PC-9 (cell line): ENCODE measurements around the gene TBC1D22A. TPM values are rescaled to one million over a fixed set of nuclear protein-coding genes. Genes with fewer than 3 reads are reported as not detected.

ENCODE experiments used
- BruUV-seq: library from RNA; stranded (reverse); fragments of 400-500 nt; replicated peaks from 2 replicates; lab custom pipeline; 2021; lab: Mats Ljungman, UMichigan
- CTCF ChIA-PET: fragments of 300-600 bp; sonication (Branson Sonifier 250); formaldehyde crosslinking; loops from one replicate; lab custom pipeline; 2022; ENCODE audit warnings: antibody characterized with exemption; lab: Charles Lee
- POLR2A ChIA-PET: fragments of 300-600 bp; sonication (Branson Sonifier 250); formaldehyde crosslinking; loops from one replicate; lab custom pipeline; 2022; ENCODE audit warnings: antibody characterized with exemption; ENCODE audit not compliant: unreplicated experiment; lab: Charles Lee
- DNase-seq, 2 experiments: peaks; one replicate each; pipeline versions ENCODE4 v3.0.0 to v3.0.0-alpha.2; 2015 to 2022; ENCODE audit warnings: mixed read lengths in 1 of 2
- H2AFZ ChIP-seq: fragments of 200-600 bp; sonication (generic); 2 replicates; pipeline ENCODE4 v1.8.1; 2017; ENCODE audit warnings: antibody characterized with exemption
- H3F3A ChIP-seq: fragments of 200-600 bp; sonication (generic); 2 replicates; pipeline ENCODE4 v1.8.1; 2017; ENCODE audit warnings: antibody characterized with exemption, mild to moderate bottlenecking, low read depth; ENCODE audit not compliant: insufficient read depth
- H3K27ac ChIP-seq: fragments of 200-600 bp; sonication (generic); 2 replicates; pipeline ENCODE4 v1.6.1; 2016; ENCODE audit warnings: mixed run types
- H3K27me3 ChIP-seq: fragments of 200-600 bp; sonication (generic); 2 replicates; pipeline ENCODE4 v1.6.1; 2016; ENCODE audit warnings: low read depth, mixed run types; ENCODE audit not compliant: insufficient read depth
- H3K36me3 ChIP-seq: fragments of 200-600 bp; sonication (generic); 2 replicates; pipeline ENCODE4 v1.6.1; 2016; ENCODE audit warnings: low read depth, mixed run types
- H3K4me1 ChIP-seq: fragments of 200-600 bp; sonication (generic); replicated peaks from 2 replicates; pipeline ENCODE4 v1.6.1; 2016; ENCODE audit warnings: mixed run types; ENCODE audit not compliant: insufficient read depth
- H3K4me2 ChIP-seq: fragments of 200-600 bp; sonication (generic); 2 replicates; pipeline ENCODE4 v1.6.1; 2017; ENCODE audit warnings: mixed run types
- H3K4me3 ChIP-seq: fragments of 200-600 bp; sonication (generic); 2 replicates; pipeline ENCODE4 v1.6.1; 2016; ENCODE audit warnings: mixed run types
- H3K79me2 ChIP-seq: fragments of 200-600 bp; sonication (generic); 2 replicates; pipeline ENCODE4 v1.6.1; 2017; ENCODE audit warnings: low read depth, mixed run types
- H3K9me2 ChIP-seq: fragments of 200-600 bp; sonication (generic); 2 replicates; pipeline ENCODE4 v1.8.1; 2017; ENCODE audit warnings: mild to moderate bottlenecking; ENCODE audit not compliant: insufficient read depth
- H3K9me3 ChIP-seq: fragments of 200-600 bp; sonication (generic); 2 replicates; pipeline ENCODE4 v1.8.1; 2016; ENCODE audit warnings: low read depth; ENCODE audit not compliant: insufficient read depth
- H4K20me1 ChIP-seq: fragments of 200-600 bp; sonication (generic); 2 replicates; pipeline ENCODE4 v1.8.1; 2017; ENCODE audit not compliant: insufficient read depth
- EZH2 ChIP-seq: fragments of 200-600 bp; sonication (generic); IDR thresholded peaks from 2 replicates; pipeline ENCODE4 v1.8.0; 2017; ENCODE audit warnings: antibody characterized with exemption, low read depth
- intact Hi-C: fragments of 100-400 bp; cut with micrococcal nuclease; formaldehyde crosslinking; loops from one replicate; pipeline ENCODE4 v1.10.0; 2022; ENCODE audit not compliant: unreplicated experiment
- total RNA-seq: library from RNA; stranded (reverse); gene quantifications from 2 replicates; pipeline ENCODE4 v1.2.3, GENCODE V29; 2021
- TF ChIP-seq, protein P1 (sequence below): fragments of 200-600 bp; sonication (generic); conservative IDR thresholded peaks from 2 replicates; pipeline ENCODE4 v1.6.1; 2017; ENCODE audit warnings: mixed run types, antibody characterized with exemption, mild to moderate bottlenecking, moderate library complexity

Gene TBC1D22A
- total RNA-seq, 1 experiment from 2014 or later = 40.3 TPM

DNA sequence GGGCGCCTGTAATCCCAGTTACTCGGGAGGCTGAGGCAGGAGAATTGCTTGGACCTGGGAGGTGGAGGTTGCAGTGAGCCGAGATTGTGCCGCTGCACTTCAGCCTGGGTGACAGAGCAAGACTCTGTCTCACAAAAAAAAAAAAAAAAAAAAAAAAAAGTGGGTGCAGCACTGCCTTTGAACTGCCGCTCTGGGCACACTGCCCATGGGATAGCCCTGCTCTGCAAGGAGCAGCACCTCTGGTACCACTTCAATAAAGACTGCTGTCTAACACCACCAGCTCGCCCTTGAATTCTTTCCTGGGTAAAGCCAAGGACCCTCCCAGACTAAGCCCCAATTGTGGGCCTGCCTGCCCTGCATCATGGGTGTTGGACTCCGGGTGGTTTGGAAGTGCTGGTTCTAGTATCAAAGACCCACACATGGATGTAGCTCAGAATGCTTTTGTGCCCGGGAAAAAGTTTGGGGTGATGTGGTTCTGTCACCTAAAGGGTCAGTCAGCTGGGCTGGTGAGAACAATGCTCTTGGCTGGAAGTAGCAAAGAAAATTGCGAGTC lies 444.3 kb downstream of the TBC1D22A start:
- Histone ChIP-seq H2AFZ (no peak overlapping the region), H3K4me2 (no peak overlapping the region), H3K9me2 (no peaks in the 10 kb centered on the region), H3K9me3 (no peaks in the 10 kb centered on the region), H3K79me2 (no peaks in the 10 kb centered on the region), H3K27me3 (peaks cover 72% of the 10 kb centered on the region), H3K36me3 (no peaks in the 10 kb centered on the region), H3F3A (no peaks in the 10 kb centered on the region), H3K27ac (no peak overlapping the region), H3K4me3 (no peak overlapping the region), H3K4me1 (no peaks in the 10 kb centered on the region), H4K20me1 (0 out of 2 replicates have a peak, but pooled peaks cover 3% of the 10 kb centered on the region)
- no peak for DNase-seq
- ChIA-PET CTCF (no interaction called here), POLR2A (no interaction called here)
- BruUV-seq = no TSS peak
- intact Hi-C loops = no loop called here
- no peak for TF ChIP-seq EZH2
- TF ChIP-seq, protein P1, sequence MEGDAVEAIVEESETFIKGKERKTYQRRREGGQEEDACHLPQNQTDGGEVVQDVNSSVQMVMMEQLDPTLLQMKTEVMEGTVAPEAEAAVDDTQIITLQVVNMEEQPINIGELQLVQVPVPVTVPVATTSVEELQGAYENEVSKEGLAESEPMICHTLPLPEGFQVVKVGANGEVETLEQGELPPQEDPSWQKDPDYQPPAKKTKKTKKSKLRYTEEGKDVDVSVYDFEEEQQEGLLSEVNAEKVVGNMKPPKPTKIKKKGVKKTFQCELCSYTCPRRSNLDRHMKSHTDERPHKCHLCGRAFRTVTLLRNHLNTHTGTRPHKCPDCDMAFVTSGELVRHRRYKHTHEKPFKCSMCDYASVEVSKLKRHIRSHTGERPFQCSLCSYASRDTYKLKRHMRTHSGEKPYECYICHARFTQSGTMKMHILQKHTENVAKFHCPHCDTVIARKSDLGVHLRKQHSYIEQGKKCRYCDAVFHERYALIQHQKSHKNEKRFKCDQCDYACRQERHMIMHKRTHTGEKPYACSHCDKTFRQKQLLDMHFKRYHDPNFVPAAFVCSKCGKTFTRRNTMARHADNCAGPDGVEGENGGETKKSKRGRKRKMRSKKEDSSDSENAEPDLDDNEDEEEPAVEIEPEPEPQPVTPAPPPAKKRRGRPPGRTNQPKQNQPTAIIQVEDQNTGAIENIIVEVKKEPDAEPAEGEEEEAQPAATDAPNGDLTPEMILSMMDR = no peak

DNA sequence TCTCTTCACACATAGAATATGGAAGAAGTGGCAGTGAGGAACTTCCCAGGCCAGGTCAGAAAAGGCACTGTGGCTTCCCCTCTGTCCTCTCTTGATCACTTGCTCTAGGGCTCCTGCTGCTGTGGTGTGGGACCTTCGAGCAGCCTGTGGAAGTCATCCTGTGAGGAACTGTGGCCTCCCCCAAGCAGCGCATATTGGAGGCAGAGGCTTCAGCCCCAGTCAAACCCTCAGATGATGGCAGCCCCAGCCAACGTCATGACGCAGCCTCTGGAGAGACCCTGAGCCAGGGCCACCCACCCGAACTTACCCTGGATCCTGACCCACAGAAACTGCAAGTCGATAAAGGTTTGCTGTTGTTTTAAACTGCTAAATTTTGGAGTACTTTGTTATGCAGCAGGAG lies 444.9 kb downstream of the TBC1D22A start:
- Histone ChIP-seq H3K4me2 (no peak overlapping the region), H2AFZ (no peak overlapping the region), H3K9me3 (no peaks in the 10 kb centered on the region), H3K36me3 (no peaks in the 10 kb centered on the region), H3K27ac (no peak overlapping the region), H3K79me2 (no peaks in the 10 kb centered on the region), H3K4me1 (no peaks in the 10 kb centered on the region), H4K20me1 (0 out of 2 replicates have a peak, but pooled peaks cover 3% of the 10 kb centered on the region), H3K27me3 (peaks cover 65% of the 10 kb centered on the region), H3F3A (no peaks in the 10 kb centered on the region), H3K4me3 (no peak overlapping the region), H3K9me2 (no peaks in the 10 kb centered on the region)
- DNase-seq = no peak
- CTCF ChIA-PET = no interaction called here
- POLR2A ChIA-PET = no interaction called here
- no peak for TF ChIP-seq EZH2
- intact Hi-C loops = no loop called here
- BruUV-seq = no TSS peak

DNA sequence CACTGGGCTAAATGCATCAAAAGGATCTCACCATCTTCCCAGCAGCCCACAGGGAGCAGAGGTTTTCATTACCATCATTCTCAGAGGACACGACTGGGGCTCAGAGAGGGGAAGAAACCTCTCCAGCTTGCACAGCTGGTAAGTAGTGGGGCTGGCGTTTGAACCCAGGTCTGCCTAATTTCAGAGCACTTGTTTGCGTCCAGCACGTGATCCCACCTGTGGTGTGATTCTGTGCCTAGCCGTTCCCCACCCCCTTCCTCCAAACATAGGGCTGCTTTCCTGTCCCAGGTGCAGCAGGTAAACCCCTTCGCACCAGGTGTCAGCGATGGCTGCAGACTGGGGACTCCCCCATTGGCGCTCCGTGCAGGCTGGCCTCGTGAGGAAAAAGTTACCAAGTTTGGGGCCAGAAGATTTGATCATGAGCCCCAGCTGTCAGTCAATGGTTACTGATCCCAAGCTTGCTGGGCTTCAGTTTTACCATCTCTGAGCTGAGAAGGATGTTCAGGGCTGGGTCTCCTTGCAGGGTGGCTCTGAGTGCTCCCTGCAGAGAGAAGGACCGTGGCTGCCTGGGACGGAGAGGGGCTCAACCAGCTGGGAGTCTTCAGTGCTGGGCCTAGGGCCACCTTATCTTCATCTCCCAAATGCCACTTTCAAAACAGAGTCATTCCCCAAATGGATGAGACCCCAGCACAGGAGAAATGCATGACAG lies 445.6 kb downstream of the TBC1D22A start:
- POLR2A ChIA-PET = no interaction called here

More for the DNA sequence above, 445.6 kb downstream of the TBC1D22A start:
- H3F3A ChIP-seq = no peaks in the 10 kb centered on the region
- no TSS peak for BruUV-seq
- H4K20me1 ChIP-seq = 0 out of 2 replicates have a peak, but pooled peaks cover 3% of the 10 kb centered on the region
- no peak overlapping the region for H2AFZ ChIP-seq
- H3K9me2 ChIP-seq = no peaks in the 10 kb centered on the region
- H3K9me3 ChIP-seq = no peaks in the 10 kb centered on the region
- no peaks in the 10 kb centered on the region for H3K79me2 ChIP-seq
- intact Hi-C loops = no loop called here
- CTCF ChIA-PET = no interaction called here
- DNase-seq = no peak
- H3K4me1 ChIP-seq = no peaks in the 10 kb centered on the region
- H3K4me3 ChIP-seq = no peak overlapping the region
- H3K27ac ChIP-seq = no peak overlapping the region
- peaks cover 59% of the 10 kb centered on the region for H3K27me3 ChIP-seq
- no peaks in the 10 kb centered on the region for H3K36me3 ChIP-seq
- no peak overlapping the region for H3K4me2 ChIP-seq
- TF ChIP-seq EZH2 = no peak
- TF ChIP-seq, protein P1 = no peak
